ENCODE measurements around the gene PREB. TPM values are rescaled to one million over a fixed set of nuclear protein-coding genes. Genes with fewer than 3 reads are reported as not detected.
A peak's percentile ranks its signal among the peaks of the same experiment; 100 is the strongest.
"Not testable (repeated sequence)": the region's sequence is repeated elsewhere in the genome, so short reads cannot be mapped to it uniquely, and the experiment has no call there.

Gene PREB
- total RNA-seq, 2 donors from 2014 or later, result 25.6 to 27.1 TPM

DNA sequence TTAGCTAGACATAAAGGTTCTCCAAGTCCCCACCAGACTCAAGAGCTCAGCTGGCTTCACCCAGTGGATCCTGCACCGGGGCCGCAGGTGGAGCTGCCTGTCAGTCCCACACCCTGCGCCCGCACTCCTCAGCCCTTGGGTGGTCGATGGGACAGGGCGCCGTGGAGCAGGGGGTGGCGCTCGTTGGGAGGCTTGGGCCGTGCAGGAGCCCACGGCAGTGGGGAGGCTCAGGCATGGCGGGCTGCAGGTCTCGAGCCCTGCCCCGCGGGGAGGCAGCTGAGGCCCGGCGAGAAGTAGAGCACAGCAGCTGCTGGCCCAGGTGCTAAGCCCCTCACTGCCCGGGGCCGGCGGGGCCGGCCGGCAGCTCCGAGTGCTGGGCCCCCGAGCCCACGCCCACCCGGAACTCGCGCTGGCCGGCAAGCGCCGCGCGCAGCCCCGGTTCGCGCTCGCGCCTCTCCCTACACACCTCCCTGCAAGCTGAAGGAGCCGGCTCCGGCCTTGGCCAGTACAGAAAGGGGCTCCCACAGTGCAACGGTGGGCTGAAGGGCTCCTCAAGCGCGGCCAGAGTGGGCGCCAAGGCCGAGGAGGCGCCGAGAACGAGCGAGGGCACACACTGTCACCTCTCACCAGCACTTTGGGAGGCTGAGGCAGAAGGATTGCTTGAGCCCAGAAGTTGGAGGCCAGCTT, 22.9 kb downstream of the PREB start:
- H3K4me3 Mint-ChIP-seq; DNase-seq; H3K4me1 Mint-ChIP-seq; ATAC-seq; H3K9me3 ChIP-seq (ENCODE audit: control insufficient read depth, low read length, poor library complexity, severe bottlenecking); H3K36me3 Mint-ChIP-seq (ENCODE audit: low read depth); H3K27ac Mint-ChIP-seq: not testable (repeated sequence)
- peaks cover 29% of the 10 kb centered on the region for H3K27me3 Mint-ChIP-seq

DNA sequence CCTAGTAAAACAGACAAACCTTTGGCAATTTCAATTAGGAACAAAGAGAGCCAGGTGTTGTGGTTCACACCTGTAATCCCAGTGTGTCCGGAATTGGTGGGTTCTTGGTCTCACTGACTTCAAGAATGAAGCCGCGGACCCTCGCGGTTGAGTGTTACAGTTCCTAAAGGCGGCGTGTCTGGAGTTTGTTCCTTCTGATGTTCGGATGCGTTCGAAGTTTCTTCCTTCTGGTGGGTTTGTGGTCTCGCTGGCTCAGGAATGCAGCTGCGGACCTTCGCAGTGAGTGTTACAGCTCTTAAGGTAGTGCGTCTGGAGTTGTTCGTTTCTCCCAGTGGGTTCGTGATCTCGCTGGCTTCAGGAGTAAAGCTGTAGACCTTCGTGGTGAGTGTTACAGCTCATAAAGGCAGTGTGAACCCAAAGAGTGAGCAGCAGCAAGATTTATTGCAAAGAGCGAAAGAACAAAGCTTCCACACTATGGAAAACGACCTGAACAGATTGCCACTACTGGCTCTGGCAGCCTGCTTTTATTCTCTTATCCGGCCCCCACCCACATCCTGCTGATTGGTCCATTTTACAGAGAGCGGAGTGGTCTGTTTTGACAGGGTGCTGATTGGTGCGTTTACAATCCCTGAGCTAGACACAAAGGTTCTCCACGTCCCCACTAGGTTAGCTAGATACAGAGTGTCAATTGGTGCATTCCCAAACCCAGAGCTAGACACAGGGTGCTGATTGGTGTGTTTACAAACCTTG, 23.7 kb downstream of the PREB start:
- H3K27me3 Mint-ChIP-seq, result peaks cover 36% of the 10 kb centered on the region
- H3K9me3 ChIP-seq (ENCODE audit: control insufficient read depth, low read length, poor library complexity, severe bottlenecking); ATAC-seq; H3K27ac Mint-ChIP-seq; H3K36me3 Mint-ChIP-seq (ENCODE audit: low read depth); DNase-seq; H3K4me1 Mint-ChIP-seq: not testable (repeated sequence)
- H3K4me3 Mint-ChIP-seq, result peak overlapping the region; percentile 39

DNA sequence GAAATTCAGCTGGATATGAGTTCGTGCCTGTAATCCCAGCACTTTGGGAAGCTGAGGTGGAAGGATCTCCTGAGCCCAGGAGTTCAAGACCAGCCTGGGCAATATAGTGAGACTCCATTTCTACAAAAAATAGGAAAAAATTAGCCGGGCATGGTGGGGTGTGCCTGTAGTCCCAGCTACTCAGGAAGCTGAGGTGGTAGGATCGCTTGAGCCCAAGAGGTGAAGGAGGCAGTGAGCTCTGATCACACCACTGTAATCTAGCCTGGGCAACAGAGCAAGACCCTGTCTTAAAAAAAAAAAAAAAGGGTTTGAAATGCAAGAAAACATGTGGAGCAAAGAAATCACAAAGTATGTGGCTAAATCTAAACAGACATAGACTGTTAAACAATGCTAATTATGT, 25.4 kb downstream of the PREB start:
- Mint-ChIP-seq H3K27me3 (peaks cover 37% of the 10 kb centered on the region), H3K36me3 (ENCODE audit: low read depth) (no peaks in the 10 kb centered on the region), H3K27ac (no peak overlapping the region), H3K4me3 (no peak overlapping the region), H3K4me1 (peaks cover 3% of the 10 kb centered on the region)
- no peaks in the 10 kb centered on the region for H3K9me3 ChIP-seq (ENCODE audit: control insufficient read depth, low read length, poor library complexity, severe bottlenecking)
- no peak for DNase-seq
- ATAC-seq, result no peak

DNA sequence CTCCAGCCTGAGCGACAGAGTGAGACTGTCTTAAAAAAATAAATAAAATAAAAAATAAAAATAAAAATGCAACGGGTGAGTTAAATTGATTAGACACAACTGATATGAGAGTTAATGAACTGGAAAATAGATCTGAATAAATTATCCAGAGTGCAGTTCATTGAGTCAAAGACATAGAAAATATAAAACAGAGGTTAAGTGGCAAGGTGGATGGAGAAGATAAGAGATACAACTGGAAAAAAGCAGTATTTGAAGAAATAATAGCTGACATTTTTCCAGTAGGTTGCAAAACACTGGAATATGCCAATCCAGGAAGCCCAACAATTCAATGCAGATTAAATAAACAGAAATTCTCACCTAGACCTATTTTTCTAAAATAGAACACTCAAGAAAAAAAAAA, 26.2 kb downstream of the PREB start:
- Mint-ChIP-seq H3K27me3 (peaks cover 37% of the 10 kb centered on the region), H3K4me3 (no peak overlapping the region), H3K36me3 (ENCODE audit: low read depth) (no peaks in the 10 kb centered on the region), H3K4me1 (peaks cover 3% of the 10 kb centered on the region), H3K27ac (no peak overlapping the region)
- no peak for ATAC-seq
- no peaks in the 10 kb centered on the region for H3K9me3 ChIP-seq (ENCODE audit: control insufficient read depth, low read length, poor library complexity, severe bottlenecking)
- DNase-seq, result no peak

DNA sequence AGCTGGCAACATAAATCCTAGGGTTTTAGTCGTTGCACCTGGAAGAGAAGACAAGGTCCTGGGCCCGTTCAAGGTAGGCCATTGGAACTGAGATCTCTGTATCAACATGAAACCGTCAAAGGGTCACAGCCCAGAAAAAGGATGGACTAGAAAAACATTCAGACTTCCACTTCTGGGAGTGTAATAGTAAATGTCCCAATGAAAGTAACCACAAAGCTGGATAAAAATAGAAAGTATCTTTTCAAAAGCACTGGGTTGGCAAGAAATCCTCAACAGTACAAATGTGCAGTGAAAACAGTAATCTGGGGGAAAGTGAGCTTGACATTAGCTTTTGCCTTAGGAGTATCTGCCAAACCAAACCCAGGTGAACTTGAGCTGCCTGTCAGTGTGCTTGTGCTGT, 28.5 kb downstream of the PREB start:
- Mint-ChIP-seq H3K4me1 (peaks cover 3% of the 10 kb centered on the region), H3K36me3 (ENCODE audit: low read depth) (no peaks in the 10 kb centered on the region), H3K27me3 (peaks cover 29% of the 10 kb centered on the region), H3K4me3 (no peak overlapping the region), H3K27ac (no peak overlapping the region)
- ATAC-seq, result no peak
- no peaks in the 10 kb centered on the region for H3K9me3 ChIP-seq (ENCODE audit: control insufficient read depth, low read length, poor library complexity, severe bottlenecking)
- no peak for DNase-seq

DNA sequence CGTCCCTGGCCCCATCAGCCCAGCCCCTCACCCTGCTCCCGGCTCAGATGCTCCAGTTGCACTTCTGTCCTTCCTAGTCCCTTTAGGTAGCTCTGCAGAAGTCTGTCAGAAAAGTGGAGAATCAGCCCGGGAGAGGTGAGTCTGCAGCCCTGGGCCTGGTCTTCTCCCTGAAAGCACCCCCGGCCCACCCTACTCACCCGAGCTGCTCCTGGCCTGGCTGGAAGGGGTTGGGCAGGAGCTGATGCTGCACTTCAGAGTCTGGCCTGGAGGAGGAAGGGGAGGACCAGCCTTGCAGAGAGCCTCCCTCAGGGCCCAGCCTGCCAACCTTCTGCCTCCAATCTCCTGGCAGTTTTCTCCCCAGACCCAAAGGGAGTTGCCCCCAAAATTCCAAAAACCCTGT, 32.1 kb downstream of the PREB start:
- ATAC-seq, result no peak
- Mint-ChIP-seq H3K27ac (no peak overlapping the region), H3K36me3 (ENCODE audit: low read depth) (no peaks in the 10 kb centered on the region), H3K4me1 (peaks cover 4% of the 10 kb centered on the region), H3K27me3 (peaks cover 24% of the 10 kb centered on the region), H3K4me3 (no peak overlapping the region)
- DNase-seq, result no peak
- H3K9me3 ChIP-seq (ENCODE audit: control insufficient read depth, low read length, poor library complexity, severe bottlenecking), result no peaks in the 10 kb centered on the region

DNA sequence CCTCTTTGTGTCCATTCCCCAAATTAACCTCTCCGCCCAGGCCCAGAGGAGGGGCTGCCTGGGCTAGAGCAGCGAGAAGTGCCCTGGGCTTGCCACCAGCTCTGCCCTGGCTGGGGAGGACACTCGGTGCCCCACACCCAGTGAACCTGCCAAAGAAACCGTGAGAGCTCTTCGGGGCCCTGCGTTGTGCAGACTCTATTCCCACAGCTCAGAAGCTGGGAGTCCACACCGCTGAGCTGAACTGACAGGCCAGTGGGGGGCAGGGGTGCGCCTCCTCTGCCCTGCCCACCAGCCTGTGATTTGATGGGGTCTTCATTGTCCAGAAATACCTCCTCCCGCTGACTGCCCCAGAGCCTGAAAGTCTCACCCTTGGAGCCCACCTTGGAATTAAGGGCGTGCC, 34.4 kb downstream of the PREB start:
- H3K27me3 Mint-ChIP-seq, result peaks cover 9% of the 10 kb centered on the region
- H3K9me3 ChIP-seq (ENCODE audit: control insufficient read depth, low read length, poor library complexity, severe bottlenecking), result no peaks in the 10 kb centered on the region
- H3K4me1 Mint-ChIP-seq, result peaks cover 4% of the 10 kb centered on the region
- DNase-seq, result no peak
- no peak overlapping the region for H3K4me3 Mint-ChIP-seq
- no peak overlapping the region for H3K27ac Mint-ChIP-seq
- no peaks in the 10 kb centered on the region for H3K36me3 Mint-ChIP-seq (ENCODE audit: low read depth)
- ATAC-seq, result no peak

DNA sequence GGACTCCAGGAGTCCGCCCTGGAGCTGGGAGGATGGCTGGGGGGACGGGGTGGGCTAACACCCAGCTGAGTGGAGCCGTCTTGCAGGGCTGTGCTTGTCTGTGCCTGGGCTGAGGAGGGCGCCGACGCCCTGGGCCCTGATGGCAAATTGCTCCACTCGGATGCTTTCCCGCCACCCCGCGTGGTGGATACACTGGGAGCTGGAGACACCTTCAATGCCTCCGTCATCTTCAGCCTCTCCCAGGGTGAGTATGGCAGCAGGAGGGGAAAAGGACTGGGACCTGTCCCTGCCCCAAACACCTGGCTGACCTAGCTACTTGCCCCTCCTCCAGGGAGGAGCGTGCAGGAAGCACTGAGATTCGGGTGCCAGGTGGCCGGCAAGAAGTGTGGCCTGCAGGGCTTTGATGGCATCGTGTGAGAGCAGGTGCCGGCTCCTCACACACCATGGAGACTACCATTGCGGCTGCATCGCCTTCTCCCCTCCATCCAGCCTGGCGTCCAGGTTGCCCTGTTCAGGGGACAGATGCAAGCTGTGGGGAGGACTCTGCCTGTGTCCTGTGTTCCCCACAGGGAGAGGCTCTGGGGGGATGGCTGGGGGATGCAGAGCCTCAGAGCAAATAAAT, 35.0 kb downstream of the PREB start:
- ATAC-seq, result no peak

DNA sequence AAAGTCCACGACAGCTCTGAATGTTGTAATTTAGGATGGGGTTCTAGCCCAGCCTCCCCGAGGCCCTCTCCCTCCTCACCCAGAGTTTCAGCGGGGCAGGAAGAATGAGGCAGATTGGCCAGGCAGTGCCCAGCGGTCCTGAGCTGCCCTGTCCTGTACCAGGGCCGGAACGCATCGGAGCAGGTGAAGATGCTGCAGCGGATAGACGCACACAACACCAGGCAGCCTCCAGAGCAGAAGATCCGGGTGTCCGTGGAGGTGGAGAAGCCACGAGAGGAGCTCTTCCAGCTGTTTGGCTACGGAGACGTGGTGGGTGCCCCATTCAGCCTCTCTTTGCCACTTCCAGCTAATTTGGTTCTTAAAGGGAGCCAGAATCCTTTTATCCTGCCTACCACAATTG, 37.1 kb downstream of the PREB start:
- H3K9me3 ChIP-seq (ENCODE audit: control insufficient read depth, low read length, poor library complexity, severe bottlenecking), result no peaks in the 10 kb centered on the region
- Mint-ChIP-seq H3K27ac (no peak overlapping the region), H3K4me1 (peaks cover 2% of the 10 kb centered on the region), H3K4me3 (no peak overlapping the region), H3K27me3 (no peaks in the 10 kb centered on the region), H3K36me3 (ENCODE audit: low read depth) (no peaks in the 10 kb centered on the region)
- no peak for ATAC-seq
- DNase-seq, result no peak

More for the DNA sequence above, 35.0 kb downstream of the PREB start:
- Mint-ChIP-seq H3K27me3 (peaks cover 6% of the 10 kb centered on the region), H3K4me3 (no peak overlapping the region), H3K36me3 (ENCODE audit: low read depth) (no peaks in the 10 kb centered on the region), H3K4me1 (peaks cover 2% of the 10 kb centered on the region), H3K27ac (no peak overlapping the region)
- no peak for DNase-seq
- no peaks in the 10 kb centered on the region for H3K9me3 ChIP-seq (ENCODE audit: control insufficient read depth, low read length, poor library complexity, severe bottlenecking)

DNA sequence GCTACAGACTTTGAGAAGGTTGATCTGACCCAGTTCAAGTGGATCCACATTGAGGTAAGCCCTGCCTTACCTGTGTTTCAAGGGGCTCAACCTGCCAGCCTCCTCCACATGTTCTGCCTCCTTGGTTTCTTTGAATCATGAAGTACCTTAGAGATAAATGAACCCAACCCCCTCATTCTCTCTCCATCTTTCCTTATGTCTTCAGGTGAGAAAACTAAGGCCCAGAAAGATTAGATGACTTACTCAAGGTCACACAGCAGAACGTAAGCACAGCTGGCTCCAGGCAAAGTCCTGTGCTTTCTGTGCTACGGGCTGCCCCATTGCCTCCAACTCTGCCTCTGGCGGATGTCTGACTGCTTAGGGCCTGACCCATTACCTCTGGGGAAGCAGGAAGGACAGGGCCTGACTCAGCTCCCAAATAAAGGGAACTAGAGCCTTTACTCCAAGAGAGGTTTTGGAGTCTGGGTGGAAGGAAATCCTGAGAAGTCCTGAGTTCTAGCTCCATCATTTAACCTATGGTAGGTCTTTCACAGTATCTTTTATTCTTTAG, 37.6 kb downstream of the PREB start:
- H3K27me3 Mint-ChIP-seq, result no peaks in the 10 kb centered on the region
- DNase-seq, result no peak
- no peak for ATAC-seq
- no peaks in the 10 kb centered on the region for H3K9me3 ChIP-seq (ENCODE audit: control insufficient read depth, low read length, poor library complexity, severe bottlenecking)
- H3K27ac Mint-ChIP-seq, result peak overlapping the region; percentile 11
- H3K4me1 Mint-ChIP-seq, result peaks cover 2% of the 10 kb centered on the region
- no peaks in the 10 kb centered on the region for H3K36me3 Mint-ChIP-seq (ENCODE audit: low read depth)
- H3K4me3 Mint-ChIP-seq, result peak overlapping the region; percentile 50

DNA sequence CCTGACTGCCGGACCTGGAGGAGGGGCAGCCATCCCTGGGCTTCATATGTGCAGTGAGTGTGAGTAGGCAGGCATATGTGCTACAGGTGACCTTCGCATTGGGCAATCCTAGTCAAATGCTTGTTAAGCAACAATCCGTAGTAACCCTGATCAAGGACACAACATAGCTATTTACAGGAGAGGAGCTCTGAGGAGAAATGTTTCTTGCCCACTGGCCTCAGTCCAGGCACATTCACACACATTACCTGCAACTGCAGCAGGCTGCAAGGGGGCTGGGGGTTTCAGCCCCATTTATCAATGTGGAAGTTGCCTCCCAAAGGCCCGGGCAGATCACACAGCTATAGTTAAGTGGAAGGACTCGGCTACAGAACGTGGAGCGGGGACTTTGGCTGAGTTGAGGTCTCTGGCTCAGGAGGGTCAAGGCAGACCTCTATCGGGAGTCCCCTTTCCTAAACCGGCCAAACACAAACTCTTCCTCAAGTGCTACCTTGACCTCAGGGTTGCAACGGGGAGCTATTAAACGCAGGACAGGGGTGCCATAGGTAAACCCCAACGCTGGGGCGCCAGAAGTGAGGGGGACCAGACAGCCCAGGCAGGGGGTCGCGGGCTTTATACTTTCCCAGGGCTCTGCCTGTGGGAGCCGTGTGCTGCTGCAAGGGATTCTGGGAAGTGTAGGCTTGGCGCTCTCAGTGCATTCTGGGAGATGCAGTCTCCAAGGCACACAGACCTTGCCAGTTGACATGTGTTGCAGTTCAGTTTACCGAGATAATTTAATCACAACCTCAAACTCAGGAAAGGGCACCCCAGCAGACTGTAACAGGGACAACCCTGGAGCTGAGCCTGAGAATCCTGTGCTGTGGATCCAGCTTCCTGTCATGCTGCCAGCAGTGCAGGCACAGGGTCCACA, 38.4 kb downstream of the PREB start:
- H3K4me3 Mint-ChIP-seq, result no peak overlapping the region
- H3K36me3 Mint-ChIP-seq (ENCODE audit: low read depth), result no peaks in the 10 kb centered on the region
- ATAC-seq, result peak; percentile 82
- peaks cover 2% of the 10 kb centered on the region for H3K4me1 Mint-ChIP-seq
- H3K27me3 Mint-ChIP-seq, result no peaks in the 10 kb centered on the region
- peak overlapping the region; percentile 11 for H3K27ac Mint-ChIP-seq
- no peaks in the 10 kb centered on the region for H3K9me3 ChIP-seq (ENCODE audit: control insufficient read depth, low read length, poor library complexity, severe bottlenecking)
- no peak for DNase-seq

DNA sequence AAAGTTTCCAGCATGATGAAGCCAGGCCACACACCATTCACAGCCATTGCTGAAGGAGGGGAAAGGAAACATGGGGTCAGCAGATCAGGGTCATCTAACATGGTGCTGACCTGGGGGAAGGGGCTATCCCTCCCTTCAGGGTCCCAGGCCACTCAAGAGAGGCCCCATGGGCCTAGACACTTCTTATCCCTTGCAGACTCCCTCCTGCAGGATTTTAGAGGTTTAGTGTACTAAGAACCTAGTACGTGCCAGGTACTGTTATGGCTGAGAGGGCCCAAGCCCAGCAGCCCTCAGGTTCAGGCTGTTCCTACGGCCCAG, 39.0 kb downstream of the PREB start:
- DNase-seq (no peak), ATAC-seq (no peak)
- H3K9me3 ChIP-seq (ENCODE audit: control insufficient read depth, low read length, poor library complexity, severe bottlenecking), result no peaks in the 10 kb centered on the region
- Mint-ChIP-seq H3K27me3 (no peaks in the 10 kb centered on the region), H3K36me3 (ENCODE audit: low read depth) (no peaks in the 10 kb centered on the region), H3K4me3 (no peak overlapping the region), H3K4me1 (peaks cover 2% of the 10 kb centered on the region), H3K27ac (peak overlapping the region; percentile 11)

Data from T-helper 17 cell (primary cell).